ENCODE data around the gene U2SURP. TPM values are rescaled to one million over a fixed set of nuclear protein-coding genes. Genes with fewer than 3 reads are reported as not detected.
A peak's percentile ranks its signal among the peaks of the same experiment; 100 is the strongest.
"Not testable (repeated sequence)": the region's sequence is repeated elsewhere in the genome, so short reads cannot be mapped to it uniquely, and the experiment has no call there.

U2SURP gene
- total RNA-seq, 4 donors from 2014 or later, result 43.2 to 63.7 (median 43.9) TPM

DNA sequence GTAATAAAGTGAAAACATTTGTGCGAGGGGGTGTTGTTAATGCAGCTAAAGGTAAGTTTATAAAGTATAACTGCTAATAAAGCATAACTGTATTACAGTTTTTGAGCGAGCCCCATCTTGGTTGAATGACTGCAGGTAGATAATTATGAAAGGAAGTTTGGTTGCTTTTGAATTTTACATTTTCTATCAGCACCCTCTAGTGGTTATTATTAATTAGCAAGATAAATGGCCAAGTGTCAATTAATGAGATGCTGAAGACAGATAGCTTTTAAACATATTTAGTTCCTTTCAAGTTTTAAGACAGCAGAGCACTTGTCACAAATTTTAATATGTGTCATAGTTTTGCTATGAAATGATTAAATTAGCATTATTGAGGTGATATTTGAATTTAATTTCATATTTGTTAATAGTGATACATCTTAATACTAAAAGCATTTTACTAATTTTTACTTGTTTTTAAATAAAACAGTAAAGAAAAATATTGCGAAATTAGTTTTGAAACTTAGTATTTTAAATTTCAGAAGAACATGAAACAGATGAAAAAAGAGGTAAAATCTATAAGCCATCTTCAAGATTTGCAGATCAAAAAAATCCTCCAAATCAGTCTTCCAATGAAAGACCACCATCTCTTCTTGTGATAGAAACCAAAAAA, 15.1 kb downstream of the U2SURP start:
- no peak for ATAC-seq

DNA sequence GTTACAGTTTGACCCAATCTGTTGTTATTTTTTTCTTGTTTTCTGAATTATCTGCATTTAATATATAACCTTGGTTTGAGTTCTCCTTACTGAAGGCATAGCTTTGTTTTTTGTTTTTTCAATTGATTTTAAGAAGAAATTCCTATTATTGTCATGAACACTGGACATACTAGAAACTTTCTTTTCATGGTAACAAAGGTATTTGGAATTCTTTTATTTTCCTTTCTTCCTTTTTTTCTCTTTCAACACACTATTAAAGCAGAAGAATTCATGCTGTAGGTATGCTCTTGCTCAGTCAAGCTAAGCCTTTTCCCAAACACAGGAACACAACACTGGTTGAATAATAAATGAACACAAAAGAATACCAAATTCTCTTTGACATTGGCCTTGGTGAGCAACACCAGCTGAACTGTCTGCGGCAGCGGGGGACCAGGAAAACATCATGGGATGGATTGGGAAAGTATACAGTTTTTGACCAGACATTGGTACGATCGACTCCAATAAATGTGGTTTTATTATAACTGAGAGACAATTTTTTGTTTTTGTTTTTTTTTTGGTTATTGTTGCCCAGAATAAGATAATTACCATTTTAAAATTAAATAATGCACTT, 23.1 kb downstream of the U2SURP start:
- intact Hi-C loops (cut with DNase I; ENCODE audit: low total_unique reads), result no loop called here
- Histone ChIP-seq H3K27ac (no peak overlapping the region), H3K36me3 (peaks cover 4 to 85% of the 10 kb centered on the region in 2 donors), H3K27me3 (no peaks in the 10 kb centered on the region), H3K9me3 (no peaks in the 10 kb centered on the region), H3K4me1 (no peaks in the 10 kb centered on the region), H3K4me3 (no peak overlapping the region)
- DNase-seq (no peak), ATAC-seq (no peak)
- TF ChIP-seq, protein P1, sequence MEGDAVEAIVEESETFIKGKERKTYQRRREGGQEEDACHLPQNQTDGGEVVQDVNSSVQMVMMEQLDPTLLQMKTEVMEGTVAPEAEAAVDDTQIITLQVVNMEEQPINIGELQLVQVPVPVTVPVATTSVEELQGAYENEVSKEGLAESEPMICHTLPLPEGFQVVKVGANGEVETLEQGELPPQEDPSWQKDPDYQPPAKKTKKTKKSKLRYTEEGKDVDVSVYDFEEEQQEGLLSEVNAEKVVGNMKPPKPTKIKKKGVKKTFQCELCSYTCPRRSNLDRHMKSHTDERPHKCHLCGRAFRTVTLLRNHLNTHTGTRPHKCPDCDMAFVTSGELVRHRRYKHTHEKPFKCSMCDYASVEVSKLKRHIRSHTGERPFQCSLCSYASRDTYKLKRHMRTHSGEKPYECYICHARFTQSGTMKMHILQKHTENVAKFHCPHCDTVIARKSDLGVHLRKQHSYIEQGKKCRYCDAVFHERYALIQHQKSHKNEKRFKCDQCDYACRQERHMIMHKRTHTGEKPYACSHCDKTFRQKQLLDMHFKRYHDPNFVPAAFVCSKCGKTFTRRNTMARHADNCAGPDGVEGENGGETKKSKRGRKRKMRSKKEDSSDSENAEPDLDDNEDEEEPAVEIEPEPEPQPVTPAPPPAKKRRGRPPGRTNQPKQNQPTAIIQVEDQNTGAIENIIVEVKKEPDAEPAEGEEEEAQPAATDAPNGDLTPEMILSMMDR (IDR thresholded peaks at IDR 0.05 in 4 of 5, conservative IDR thresholded peaks at IDR 0.05 in 1 of 5), result no peak
- no peak for TF ChIP-seq POLR2A (IDR thresholded peaks at IDR 0.05)
- in situ Hi-C loops (cut with MboI; ENCODE audit: low sequenced_read_pairs in 4 of 4), result loop anchor here in 1 of 4 donors (25.0 kb wide), 1 partner anchor 587 kb away; the partner anchor contains the start of gene XRN1

More for the DNA sequence above, 15.1 kb downstream of the U2SURP start:
- intact Hi-C loops (cut with DNase I; ENCODE audit: low total_unique reads), result no loop called here
- Histone ChIP-seq H3K9me3 (no peaks in the 10 kb centered on the region), H3K27me3 (no peaks in the 10 kb centered on the region), H3K36me3 (peaks cover 0 to 43% of the 10 kb centered on the region in 2 donors), H3K27ac (no peak overlapping the region), H3K4me3 (no peak overlapping the region), H3K4me1 (peaks cover 0 to 13% of the 10 kb centered on the region in 2 donors)
- in situ Hi-C loops (cut with MboI; ENCODE audit: low sequenced_read_pairs in 4 of 4), result loop anchor here in 1 of 4 donors (25.0 kb wide), 1 partner anchor 579 kb away; the partner anchor contains the start of gene XRN1
- no peak for DNase-seq
- TF ChIP-seq, protein P1 (IDR thresholded peaks at IDR 0.05 in 4 of 5, conservative IDR thresholded peaks at IDR 0.05 in 1 of 5), result peak in 4 of 5 experiments; percentile 10 to 56 (median 37)
- no peak for TF ChIP-seq POLR2A (IDR thresholded peaks at IDR 0.05)

DNA sequence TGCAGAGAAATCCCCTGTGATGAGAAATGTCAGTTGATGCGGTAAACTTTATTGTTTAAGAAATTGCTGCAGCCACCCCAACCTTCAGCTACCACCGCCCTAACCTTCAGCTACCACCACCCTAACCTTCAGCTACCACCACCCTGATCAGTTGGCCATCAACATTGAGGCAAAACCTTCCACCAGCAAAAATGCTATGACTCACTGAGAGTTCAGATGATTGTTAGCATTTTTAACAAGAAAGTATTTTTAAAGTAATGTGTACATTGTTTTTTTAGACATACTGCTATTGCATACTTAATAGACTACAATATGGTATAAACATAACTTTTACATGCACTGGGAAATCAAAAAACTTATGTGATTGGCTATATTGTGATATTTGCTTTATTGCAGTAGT, 30.0 kb downstream of the U2SURP start:
- Histone ChIP-seq H3K9me3 (no peaks in the 10 kb centered on the region), H3K4me1 (peaks cover 0 to 8% of the 10 kb centered on the region in 2 donors), H3K4me3 (no peak overlapping the region), H3K36me3 (peaks cover 0 to 69% of the 10 kb centered on the region in 2 donors), H3K27ac (peak overlapping the region in 3 of 4 donors; percentile 20 to 69 (median 63)), H3K27me3 (no peaks in the 10 kb centered on the region)
- in situ Hi-C loops (cut with MboI; ENCODE audit: low sequenced_read_pairs in 4 of 4), result no loop called here
- ATAC-seq (no peak), DNase-seq (no peak)
- TF ChIP-seq, protein P1 (IDR thresholded peaks at IDR 0.05 in 4 of 5, conservative IDR thresholded peaks at IDR 0.05 in 1 of 5), result no peak
- TF ChIP-seq POLR2A (IDR thresholded peaks at IDR 0.05), result no peak
- intact Hi-C loops (cut with DNase I; ENCODE audit: low total_unique reads), result no loop called here

DNA sequence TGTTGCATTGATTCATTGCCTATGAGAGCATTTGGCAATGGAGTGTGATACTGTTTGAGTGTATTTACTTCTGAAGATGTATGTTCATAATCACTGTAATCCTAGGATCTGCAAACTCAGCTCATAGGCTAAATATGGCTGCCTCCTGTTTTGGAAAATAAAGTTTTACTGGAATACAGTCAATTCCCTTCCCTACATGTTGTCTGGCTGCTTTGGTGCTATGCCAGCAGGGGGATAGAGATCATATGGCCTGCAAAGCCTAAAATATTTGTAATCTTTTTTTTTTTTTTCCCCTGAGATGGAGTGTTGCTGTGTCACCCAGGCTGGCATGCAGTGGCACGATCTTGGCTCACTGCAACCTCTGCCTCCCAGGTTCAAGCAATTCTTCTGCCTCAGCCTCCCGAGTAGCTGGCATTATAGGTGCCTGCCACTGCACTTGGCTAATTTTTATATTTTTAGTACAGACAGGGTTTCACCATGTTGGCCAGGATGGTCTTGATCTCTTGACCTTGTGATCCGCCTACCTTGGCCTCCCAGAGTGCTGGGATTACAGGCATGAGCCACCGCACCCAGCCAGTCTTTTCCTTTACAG, 30.5 kb downstream of the U2SURP start:
- Histone ChIP-seq H3K36me3 (peaks cover 0 to 71% of the 10 kb centered on the region in 2 donors), H3K27ac (peak overlapping the region in 3 of 4 donors; percentile 20 to 69 (median 63))
- peak in 1 of 2 donors; percentile 27 for DNase-seq
- H3K9me3 ChIP-seq; in situ Hi-C loops (cut with MboI; ENCODE audit: low sequenced_read_pairs in 4 of 4); intact Hi-C loops (cut with DNase I; ENCODE audit: low total_unique reads); H3K4me1 ChIP-seq; H3K4me3 ChIP-seq; H3K27me3 ChIP-seq: not testable (repeated sequence)
- peak in 1 of 2 donors; percentile 71 for ATAC-seq
